WTC11 (cell line): ENCODE measurements around the gene ACP3. TPM values are rescaled to one million over a fixed set of nuclear protein-coding genes. Genes with fewer than 3 reads are reported as not detected.

Experiments
- ATAC-seq: fragments of 200-7000 bp; cut with Tn5 transposase; 2 replicates; pipeline ENCODE4 v1.10.0; 2021; ENCODE audit warnings: mild to moderate bottlenecking, moderate library complexity
- CTCF ChIA-PET: fragments of 300-600 bp; sonication (Branson Sonifier 250); formaldehyde crosslinking; loops from one replicate; lab custom pipeline; 2021; ENCODE audit warnings: antibody characterized with exemption; lab: Charles Lee
- POLR2A ChIA-PET: fragments of 350-600 bp; sonication (Branson Sonifier 250); formaldehyde crosslinking; loops from one replicate; lab custom pipeline; 2021; ENCODE audit warnings: antibody characterized with exemption; lab: Charles Lee
- DNase-seq: peaks from one replicate; pipeline ENCODE4 v3.0.0; 2021; ENCODE audit warnings: low spot score
- H3K27ac Mint-ChIP-seq: 2 replicates; pipeline ENCODE4 v1.8.0; 2021; ENCODE audit warnings: mixed read lengths
- H3K27me3 Mint-ChIP-seq: 2 replicates; pipeline ENCODE4 v1.8.0; 2021; ENCODE audit warnings: low read depth, mild to moderate bottlenecking, moderate library complexity, mixed read lengths
- H3K36me3 Mint-ChIP-seq: 2 replicates; pipeline ENCODE4 v1.8.0; 2021; ENCODE audit warnings: mixed read lengths
- H3K4me1 Mint-ChIP-seq: 2 replicates; pipeline ENCODE4 v1.8.0; 2022; ENCODE audit warnings: mixed read lengths
- H3K4me3 Mint-ChIP-seq: 2 replicates; pipeline ENCODE4 v1.8.0; 2021; ENCODE audit warnings: mild to moderate bottlenecking, moderate library complexity, mixed read lengths
- H3K9me3 Mint-ChIP-seq: 2 replicates; pipeline ENCODE4 v1.8.0; 2021; ENCODE audit warnings: mixed read lengths
- FOXJ3 ChIP-seq: sonication (generic); formaldehyde crosslinking; IDR thresholded peaks from 2 replicates; pipeline ENCODE4 v1.9.0; 2021; ENCODE audit warnings: missing genetic modification reagents, mild to moderate bottlenecking, borderline replicate concordance
- FOXP1 ChIP-seq: sonication (generic); formaldehyde crosslinking; IDR thresholded peaks from 2 replicates; pipeline ENCODE4 v1.8.0; 2022; ENCODE audit warnings: missing genetic modification reagents, mild to moderate bottlenecking, moderate library complexity, borderline replicate concordance
- GTF2I ChIP-seq: fragments of 250-450 bp; sonication (Bioruptor Pico); conservative IDR thresholded peaks from 2 replicates; pipeline ENCODE4 v1.4.0; 2021; ENCODE audit warnings: mild to moderate bottlenecking
- HMGA2 ChIP-seq: fragments of 250-450 bp; sonication (Bioruptor Pico); IDR thresholded peaks from 2 replicates; pipeline ENCODE4 v1.4.0; 2021; ENCODE audit warnings: mild to moderate bottlenecking, moderate library complexity
- JUN ChIP-seq: sonication (generic); formaldehyde crosslinking; IDR thresholded peaks from 2 replicates; pipeline ENCODE4 v1.8.0; 2023; ENCODE audit warnings: mild to moderate bottlenecking, missing genetic modification reagents
- KAT7 ChIP-seq: sonication (generic); formaldehyde crosslinking; IDR thresholded peaks from 2 replicates; pipeline ENCODE4 v1.8.1; 2023; ENCODE audit warnings: missing genetic modification reagents, mild to moderate bottlenecking, borderline replicate concordance
- MXD4 ChIP-seq: fragments of 250-450 bp; sonication (Bioruptor Pico); IDR thresholded peaks from 2 replicates; pipeline ENCODE4 v1.8.0; 2021; ENCODE audit warnings: mild to moderate bottlenecking, moderate library complexity, borderline replicate concordance
- MYBL2 ChIP-seq: sonication (generic); formaldehyde crosslinking; IDR thresholded peaks from 2 replicates; pipeline ENCODE4 v1.8.1; 2023; ENCODE audit warnings: mild to moderate bottlenecking, moderate library complexity, missing genetic modification reagents
- NFE2L1 ChIP-seq: sonication (generic); formaldehyde crosslinking; IDR thresholded peaks from 2 replicates; pipeline ENCODE4 v1.8.1; 2023; ENCODE audit warnings: missing genetic modification reagents
- NFYB ChIP-seq: sonication (generic); formaldehyde crosslinking; conservative IDR thresholded peaks from 2 replicates; pipeline ENCODE4 v1.8.0; 2022; ENCODE audit warnings: low read depth, missing genetic modification reagents
- NR1H2 ChIP-seq: sonication (generic); formaldehyde crosslinking; IDR thresholded peaks from 2 replicates; pipeline ENCODE4 v1.9.0; 2021; ENCODE audit warnings: mild to moderate bottlenecking, moderate library complexity, missing genetic modification reagents
- NR2C2 ChIP-seq: sonication (generic); formaldehyde crosslinking; IDR thresholded peaks from 2 replicates; pipeline ENCODE4 v1.8.0; 2022; ENCODE audit warnings: mild to moderate bottlenecking, missing genetic modification reagents
- RELA ChIP-seq: sonication (generic); formaldehyde crosslinking; IDR thresholded peaks from 2 replicates; pipeline ENCODE4 v1.8.1; 2022; ENCODE audit warnings: missing genetic modification reagents, mild to moderate bottlenecking, borderline replicate concordance
- SP1 ChIP-seq: sonication (generic); formaldehyde crosslinking; conservative IDR thresholded peaks from 2 replicates; pipeline ENCODE4 v1.8.1; 2022; ENCODE audit warnings: missing genetic modification reagents
- TEAD1 ChIP-seq: sonication (generic); formaldehyde crosslinking; IDR thresholded peaks from 2 replicates; pipeline ENCODE4 v1.8.0; 2022; ENCODE audit warnings: mild to moderate bottlenecking, missing genetic modification reagents
- ZNF219 ChIP-seq: sonication (generic); formaldehyde crosslinking; IDR thresholded peaks from 2 replicates; pipeline ENCODE4 v1.8.0; 2023; ENCODE audit warnings: missing genetic modification reagents, mild to moderate bottlenecking, borderline replicate concordance
- ZNF416 ChIP-seq: fragments of 250-450 bp; sonication (Bioruptor Pico); IDR thresholded peaks from 2 replicates; pipeline ENCODE4 v1.9.0; 2021; ENCODE audit warnings: mild to moderate bottlenecking, inconsistent platforms
- ZNF671 ChIP-seq: fragments of 250-450 bp; sonication (Bioruptor Pico); IDR thresholded peaks from 2 replicates; pipeline ENCODE4 v1.8.0; 2021; ENCODE audit warnings: mild to moderate bottlenecking
- total RNA-seq: library from RNA; stranded (reverse); gene quantifications from 3 replicates; pipeline ENCODE4 v1.2.3, GENCODE V29; 2021
- TF ChIP-seq, protein P1 (sequence below): sonication (generic); formaldehyde crosslinking; IDR thresholded peaks from 2 replicates; pipeline ENCODE4 v1.8.0; 2023; ENCODE audit warnings: mild to moderate bottlenecking, missing genetic modification reagents
- TF ChIP-seq, protein P2 (sequence below): sonication (generic); formaldehyde crosslinking; IDR thresholded peaks from 2 replicates; pipeline ENCODE4 v1.8.1; 2022; ENCODE audit warnings: mild to moderate bottlenecking, moderate library complexity, missing genetic modification reagents
- TF ChIP-seq, protein P3 (sequence below): sonication (generic); formaldehyde crosslinking; IDR thresholded peaks from 2 replicates; pipeline ENCODE4 v1.8.1; 2022; ENCODE audit warnings: missing genetic modification reagents, borderline replicate concordance
- TF ChIP-seq, protein P4 (sequence below): sonication (generic); formaldehyde crosslinking; conservative IDR thresholded peaks from 2 replicates; pipeline ENCODE4 v1.8.1; 2023; ENCODE audit warnings: mild to moderate bottlenecking, low read depth, missing genetic modification reagents, moderate library complexity
- TF ChIP-seq, protein P5 (sequence below): fragments of 250-450 bp; sonication (Bioruptor Pico); IDR thresholded peaks from 2 replicates; pipeline ENCODE4 v1.9.0; 2021; ENCODE audit warnings: moderate library complexity, mild to moderate bottlenecking, inconsistent platforms, borderline replicate concordance
- TF ChIP-seq, protein P6 (sequence below): sonication (generic); formaldehyde crosslinking; IDR thresholded peaks from 2 replicates; pipeline ENCODE4 v1.8.0; 2022; ENCODE audit warnings: mild to moderate bottlenecking, missing genetic modification reagents
- TF ChIP-seq, protein P7 (sequence below): sonication (generic); formaldehyde crosslinking; IDR thresholded peaks from 2 replicates; pipeline ENCODE4 v1.8.1; 2022; ENCODE audit warnings: low read depth, mild to moderate bottlenecking, moderate library complexity, missing genetic modification reagents, borderline replicate concordance

The ACP3 gene
- total RNA-seq, 1 experiment from 2014 or later = 2.5 TPM

DNA sequence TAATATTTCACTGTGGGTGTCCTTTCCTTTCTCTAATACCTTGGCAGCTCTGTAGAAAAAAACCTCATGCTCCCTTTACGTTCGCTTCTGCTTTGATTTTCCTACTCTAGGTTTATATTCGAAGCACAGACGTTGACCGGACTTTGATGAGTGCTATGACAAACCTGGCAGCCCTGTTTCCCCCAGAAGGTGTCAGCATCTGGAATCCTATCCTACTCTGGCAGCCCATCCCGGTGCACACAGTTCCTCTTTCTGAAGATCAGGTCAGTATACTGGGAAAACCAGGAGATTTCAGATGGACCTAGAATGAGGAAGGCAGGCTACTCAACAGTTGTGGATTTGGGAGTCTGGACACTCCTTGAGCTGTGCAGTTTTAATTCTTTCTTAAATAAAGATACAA is 14.9 kb downstream of the ACP3 start:
- DNase-seq = no peak
- Mint-ChIP-seq H3K9me3 (no peaks in the 10 kb centered on the region), H3K4me3 (no peak overlapping the region), H3K27ac (no peak overlapping the region), H3K4me1 (no peaks in the 10 kb centered on the region), H3K27me3 (no peaks in the 10 kb centered on the region), H3K36me3 (no peaks in the 10 kb centered on the region)
- ChIA-PET POLR2A (no interaction called here), CTCF (interaction anchor here (1.0 to 1.8 kb wide), 2 partner anchors 11 to 67 kb away, joined by 3 to 10 read pairs; no protein-coding TSS in a partner anchor)
- no peak for TF ChIP-seq GTF2I (CRISPR knock-in tag)
- no peak for TF ChIP-seq SP1 (CRISPR knock-in tag)
- no peak for TF ChIP-seq ZNF671 (CRISPR knock-in tag)
- no peak for TF ChIP-seq FOXP1 (CRISPR knock-in tag)
- TF ChIP-seq KAT7 = no peak
- TF ChIP-seq MYBL2 (CRISPR knock-in tag) = no peak
- TF ChIP-seq, protein P1, sequence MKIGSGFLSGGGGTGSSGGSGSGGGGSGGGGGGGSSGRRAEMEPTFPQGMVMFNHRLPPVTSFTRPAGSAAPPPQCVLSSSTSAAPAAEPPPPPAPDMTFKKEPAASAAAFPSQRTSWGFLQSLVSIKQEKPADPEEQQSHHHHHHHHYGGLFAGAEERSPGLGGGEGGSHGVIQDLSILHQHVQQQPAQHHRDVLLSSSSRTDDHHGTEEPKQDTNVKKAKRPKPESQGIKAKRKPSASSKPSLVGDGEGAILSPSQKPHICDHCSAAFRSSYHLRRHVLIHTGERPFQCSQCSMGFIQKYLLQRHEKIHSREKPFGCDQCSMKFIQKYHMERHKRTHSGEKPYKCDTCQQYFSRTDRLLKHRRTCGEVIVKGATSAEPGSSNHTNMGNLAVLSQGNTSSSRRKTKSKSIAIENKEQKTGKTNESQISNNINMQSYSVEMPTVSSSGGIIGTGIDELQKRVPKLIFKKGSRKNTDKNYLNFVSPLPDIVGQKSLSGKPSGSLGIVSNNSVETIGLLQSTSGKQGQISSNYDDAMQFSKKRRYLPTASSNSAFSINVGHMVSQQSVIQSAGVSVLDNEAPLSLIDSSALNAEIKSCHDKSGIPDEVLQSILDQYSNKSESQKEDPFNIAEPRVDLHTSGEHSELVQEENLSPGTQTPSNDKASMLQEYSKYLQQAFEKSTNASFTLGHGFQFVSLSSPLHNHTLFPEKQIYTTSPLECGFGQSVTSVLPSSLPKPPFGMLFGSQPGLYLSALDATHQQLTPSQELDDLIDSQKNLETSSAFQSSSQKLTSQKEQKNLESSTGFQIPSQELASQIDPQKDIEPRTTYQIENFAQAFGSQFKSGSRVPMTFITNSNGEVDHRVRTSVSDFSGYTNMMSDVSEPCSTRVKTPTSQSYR = no peak
- TF ChIP-seq, protein P2, sequence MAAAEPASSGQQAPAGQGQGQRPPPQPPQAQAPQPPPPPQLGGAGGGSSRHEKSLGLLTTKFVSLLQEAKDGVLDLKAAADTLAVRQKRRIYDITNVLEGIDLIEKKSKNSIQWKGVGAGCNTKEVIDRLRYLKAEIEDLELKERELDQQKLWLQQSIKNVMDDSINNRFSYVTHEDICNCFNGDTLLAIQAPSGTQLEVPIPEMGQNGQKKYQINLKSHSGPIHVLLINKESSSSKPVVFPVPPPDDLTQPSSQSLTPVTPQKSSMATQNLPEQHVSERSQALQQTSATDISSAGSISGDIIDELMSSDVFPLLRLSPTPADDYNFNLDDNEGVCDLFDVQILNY (CRISPR knock-in tag) = no peak
- TF ChIP-seq NFE2L1 = no peak
- TF ChIP-seq FOXJ3 = no peak
- TF ChIP-seq, protein P3, sequence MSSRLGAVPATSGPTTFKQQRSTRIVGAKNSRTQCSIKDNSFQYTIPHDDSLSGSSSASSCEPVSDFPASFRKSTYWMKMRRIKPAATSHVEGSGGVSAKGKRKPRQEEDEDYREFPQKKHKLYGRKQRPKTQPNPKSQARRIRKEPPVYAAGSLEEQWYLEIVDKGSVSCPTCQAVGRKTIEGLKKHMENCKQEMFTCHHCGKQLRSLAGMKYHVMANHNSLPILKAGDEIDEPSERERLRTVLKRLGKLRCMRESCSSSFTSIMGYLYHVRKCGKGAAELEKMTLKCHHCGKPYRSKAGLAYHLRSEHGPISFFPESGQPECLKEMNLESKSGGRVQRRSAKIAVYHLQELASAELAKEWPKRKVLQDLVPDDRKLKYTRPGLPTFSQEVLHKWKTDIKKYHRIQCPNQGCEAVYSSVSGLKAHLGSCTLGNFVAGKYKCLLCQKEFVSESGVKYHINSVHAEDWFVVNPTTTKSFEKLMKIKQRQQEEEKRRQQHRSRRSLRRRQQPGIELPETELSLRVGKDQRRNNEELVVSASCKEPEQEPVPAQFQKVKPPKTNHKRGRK = no peak
- TF ChIP-seq JUN (CRISPR knock-in tag) = no peak
- TF ChIP-seq HMGA2 (CRISPR knock-in tag) = no peak
- ATAC-seq = no peak

DNA sequence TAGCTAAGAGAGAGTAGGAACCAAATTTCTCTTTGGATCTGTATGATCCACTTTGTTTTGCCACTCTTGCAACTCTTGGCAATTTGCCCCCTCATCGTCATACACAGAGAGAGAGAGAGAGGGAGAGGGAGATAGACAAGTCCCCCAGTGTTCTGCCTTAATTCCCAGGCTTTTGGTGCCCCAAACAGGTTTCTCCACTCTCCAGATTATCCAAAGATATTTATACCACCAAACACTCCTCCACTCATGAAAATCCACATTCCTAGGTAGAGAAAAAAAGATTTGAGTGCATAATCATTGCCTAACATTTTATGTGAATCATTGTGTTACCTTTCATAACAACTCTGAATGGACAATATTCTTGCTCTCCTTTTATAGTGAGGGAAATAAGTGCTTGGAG is 15.3 kb downstream of the ACP3 start:
- H3K4me3 Mint-ChIP-seq = no peak overlapping the region
- DNase-seq (no peak), ATAC-seq (no peak)
- 0 out of 2 replicates have a peak, but pooled peaks cover 3% of the 10 kb centered on the region for H3K4me1 Mint-ChIP-seq
- no peaks in the 10 kb centered on the region for H3K36me3 Mint-ChIP-seq
- ChIA-PET POLR2A (no interaction called here), CTCF (interaction anchor here (1.0 to 1.8 kb wide), 2 partner anchors 10 to 67 kb away, joined by 3 to 10 read pairs; no protein-coding TSS in a partner anchor)
- H3K27me3 Mint-ChIP-seq = no peaks in the 10 kb centered on the region
- no peak overlapping the region for H3K27ac Mint-ChIP-seq
- H3K9me3 Mint-ChIP-seq = no peaks in the 10 kb centered on the region
- TF ChIP-seq NFYB = no peak
- no peak for TF ChIP-seq RELA (CRISPR knock-in tag)
- no peak for TF ChIP-seq NR2C2 (CRISPR knock-in tag)
- TF ChIP-seq, protein P4, sequence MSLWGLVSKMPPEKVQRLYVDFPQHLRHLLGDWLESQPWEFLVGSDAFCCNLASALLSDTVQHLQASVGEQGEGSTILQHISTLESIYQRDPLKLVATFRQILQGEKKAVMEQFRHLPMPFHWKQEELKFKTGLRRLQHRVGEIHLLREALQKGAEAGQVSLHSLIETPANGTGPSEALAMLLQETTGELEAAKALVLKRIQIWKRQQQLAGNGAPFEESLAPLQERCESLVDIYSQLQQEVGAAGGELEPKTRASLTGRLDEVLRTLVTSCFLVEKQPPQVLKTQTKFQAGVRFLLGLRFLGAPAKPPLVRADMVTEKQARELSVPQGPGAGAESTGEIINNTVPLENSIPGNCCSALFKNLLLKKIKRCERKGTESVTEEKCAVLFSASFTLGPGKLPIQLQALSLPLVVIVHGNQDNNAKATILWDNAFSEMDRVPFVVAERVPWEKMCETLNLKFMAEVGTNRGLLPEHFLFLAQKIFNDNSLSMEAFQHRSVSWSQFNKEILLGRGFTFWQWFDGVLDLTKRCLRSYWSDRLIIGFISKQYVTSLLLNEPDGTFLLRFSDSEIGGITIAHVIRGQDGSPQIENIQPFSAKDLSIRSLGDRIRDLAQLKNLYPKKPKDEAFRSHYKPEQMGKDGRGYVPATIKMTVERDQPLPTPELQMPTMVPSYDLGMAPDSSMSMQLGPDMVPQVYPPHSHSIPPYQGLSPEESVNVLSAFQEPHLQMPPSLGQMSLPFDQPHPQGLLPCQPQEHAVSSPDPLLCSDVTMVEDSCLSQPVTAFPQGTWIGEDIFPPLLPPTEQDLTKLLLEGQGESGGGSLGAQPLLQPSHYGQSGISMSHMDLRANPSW = no peak
- TF ChIP-seq, protein P5, sequence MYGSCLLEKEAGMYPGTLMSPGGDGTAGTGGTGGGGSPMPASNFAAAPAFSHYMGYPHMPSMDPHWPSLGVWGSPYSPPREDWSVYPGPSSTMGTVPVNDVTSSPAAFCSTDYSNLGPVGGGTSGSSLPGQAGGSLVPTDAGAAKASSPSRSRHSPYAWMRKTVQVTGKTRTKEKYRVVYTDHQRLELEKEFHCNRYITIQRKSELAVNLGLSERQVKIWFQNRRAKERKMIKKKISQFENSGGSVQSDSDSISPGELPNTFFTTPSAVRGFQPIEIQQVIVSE (CRISPR knock-in tag) = no peak
- no peak for TF ChIP-seq ZNF416 (CRISPR knock-in tag)
- TF ChIP-seq MXD4 = no peak
- TF ChIP-seq ZNF219 (CRISPR knock-in tag) = no peak
- TF ChIP-seq, protein P6, sequence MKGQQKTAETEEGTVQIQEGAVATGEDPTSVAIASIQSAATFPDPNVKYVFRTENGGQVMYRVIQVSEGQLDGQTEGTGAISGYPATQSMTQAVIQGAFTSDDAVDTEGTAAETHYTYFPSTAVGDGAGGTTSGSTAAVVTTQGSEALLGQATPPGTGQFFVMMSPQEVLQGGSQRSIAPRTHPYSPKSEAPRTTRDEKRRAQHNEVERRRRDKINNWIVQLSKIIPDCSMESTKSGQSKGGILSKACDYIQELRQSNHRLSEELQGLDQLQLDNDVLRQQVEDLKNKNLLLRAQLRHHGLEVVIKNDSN (CRISPR knock-in tag) = no peak
- TF ChIP-seq, protein P7, sequence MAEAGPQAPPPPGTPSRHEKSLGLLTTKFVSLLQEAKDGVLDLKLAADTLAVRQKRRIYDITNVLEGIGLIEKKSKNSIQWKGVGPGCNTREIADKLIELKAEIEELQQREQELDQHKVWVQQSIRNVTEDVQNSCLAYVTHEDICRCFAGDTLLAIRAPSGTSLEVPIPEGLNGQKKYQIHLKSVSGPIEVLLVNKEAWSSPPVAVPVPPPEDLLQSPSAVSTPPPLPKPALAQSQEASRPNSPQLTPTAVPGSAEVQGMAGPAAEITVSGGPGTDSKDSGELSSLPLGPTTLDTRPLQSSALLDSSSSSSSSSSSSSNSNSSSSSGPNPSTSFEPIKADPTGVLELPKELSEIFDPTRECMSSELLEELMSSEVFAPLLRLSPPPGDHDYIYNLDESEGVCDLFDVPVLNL (CRISPR knock-in tag) = no peak
- no peak for TF ChIP-seq NR1H2 (CRISPR knock-in tag)
- TF ChIP-seq TEAD1 = no peak
